ENCODE results near the gene HMOX1. TPM values are rescaled to one million over a fixed set of nuclear protein-coding genes. Genes with fewer than 3 reads are reported as not detected.

HMOX1 gene
- total and polyA plus RNA-seq, 2 of the 8 experiments (the other 6 are each of a cell fraction or from before 2014, with no cell fraction given), result 25.0 to 41.6 TPM

DNA sequence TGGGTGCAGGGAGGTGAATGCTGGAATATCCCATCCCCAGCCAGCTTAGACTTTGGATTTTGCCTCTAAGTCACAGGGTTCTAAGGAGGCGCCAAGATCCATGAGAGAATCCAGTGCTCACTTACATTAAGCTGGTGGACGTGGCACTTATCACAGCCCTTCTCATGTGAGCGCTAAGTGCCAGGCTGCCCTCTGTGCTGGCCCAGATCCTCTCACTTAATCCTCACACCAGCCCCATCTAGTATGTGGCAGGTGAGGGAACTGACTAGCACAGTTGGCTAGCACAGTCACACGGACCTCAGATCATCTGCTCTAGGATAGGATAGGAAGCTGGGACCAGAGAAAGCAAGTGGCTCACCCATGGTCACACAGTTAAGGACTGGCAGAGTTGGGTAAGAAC, 3.6 kb downstream of the HMOX1 start (continued):
- TF ChIP-seq TEAD4 (IDR thresholded peaks at IDR 0.05; ENCODE audit: low read depth, low read length), result no peak
